ENCODE measurements around the gene F7.
"Not testable (repeated sequence)": the region's sequence is repeated elsewhere in the genome, so short reads cannot be mapped to it uniquely, and the experiment has no call there.

Gene F7

DNA sequence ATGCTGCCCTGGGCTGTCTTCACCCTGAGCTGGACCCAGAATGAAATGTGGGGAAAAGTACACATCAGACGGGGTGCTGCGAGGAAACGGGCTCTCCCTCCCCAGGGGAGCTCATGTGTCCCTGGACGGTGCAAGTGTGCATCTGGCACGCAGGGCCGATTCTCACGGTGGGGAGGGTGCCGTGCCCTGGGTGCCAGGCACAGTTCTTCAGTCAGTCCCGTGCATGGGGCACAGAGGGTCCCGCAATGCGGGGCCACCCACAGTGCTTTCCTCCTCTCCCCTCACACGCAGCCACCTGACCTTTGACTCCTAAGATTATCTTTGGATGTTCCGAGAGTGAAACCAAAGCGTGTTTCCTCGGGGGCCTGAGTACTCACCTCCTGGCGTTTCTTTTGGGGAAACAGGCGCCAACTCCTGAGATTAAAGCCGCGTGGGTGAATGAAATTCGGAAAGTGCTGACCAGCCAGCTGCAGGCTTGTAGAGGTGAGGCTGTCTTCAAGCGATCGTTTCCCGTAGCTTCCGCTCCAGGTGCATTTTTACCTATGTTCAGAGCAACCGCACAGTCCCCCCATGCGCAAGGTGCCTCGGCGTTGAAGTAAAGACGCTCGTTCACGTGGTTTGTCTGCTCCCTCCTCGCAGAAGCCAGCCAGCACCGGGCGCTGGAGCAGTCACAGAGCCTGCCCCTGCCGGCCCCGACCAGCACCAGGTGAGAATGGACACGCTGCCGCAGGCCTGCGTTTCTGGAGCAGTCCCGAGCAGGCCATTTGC is 17.5 kb upstream of the F7 start:
- no peak for DNase-seq

DNA sequence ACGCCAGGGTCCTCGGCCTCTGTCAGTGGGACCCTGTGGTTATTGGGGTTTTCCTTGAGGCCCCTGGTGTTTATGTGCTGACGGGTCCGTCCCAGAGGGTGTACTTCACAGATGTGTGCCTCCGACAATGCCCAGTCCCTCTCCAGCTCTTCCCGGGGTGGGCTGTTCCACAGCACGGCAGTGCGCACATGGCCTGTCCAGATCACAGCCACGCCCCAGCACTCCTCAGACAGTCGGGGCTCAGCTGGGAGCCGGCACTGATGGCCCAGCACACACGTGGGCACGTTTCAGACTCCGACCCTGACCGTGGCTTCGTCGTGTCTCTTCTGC is 16.9 kb upstream of the F7 start:
- no peak for DNase-seq

DNA sequence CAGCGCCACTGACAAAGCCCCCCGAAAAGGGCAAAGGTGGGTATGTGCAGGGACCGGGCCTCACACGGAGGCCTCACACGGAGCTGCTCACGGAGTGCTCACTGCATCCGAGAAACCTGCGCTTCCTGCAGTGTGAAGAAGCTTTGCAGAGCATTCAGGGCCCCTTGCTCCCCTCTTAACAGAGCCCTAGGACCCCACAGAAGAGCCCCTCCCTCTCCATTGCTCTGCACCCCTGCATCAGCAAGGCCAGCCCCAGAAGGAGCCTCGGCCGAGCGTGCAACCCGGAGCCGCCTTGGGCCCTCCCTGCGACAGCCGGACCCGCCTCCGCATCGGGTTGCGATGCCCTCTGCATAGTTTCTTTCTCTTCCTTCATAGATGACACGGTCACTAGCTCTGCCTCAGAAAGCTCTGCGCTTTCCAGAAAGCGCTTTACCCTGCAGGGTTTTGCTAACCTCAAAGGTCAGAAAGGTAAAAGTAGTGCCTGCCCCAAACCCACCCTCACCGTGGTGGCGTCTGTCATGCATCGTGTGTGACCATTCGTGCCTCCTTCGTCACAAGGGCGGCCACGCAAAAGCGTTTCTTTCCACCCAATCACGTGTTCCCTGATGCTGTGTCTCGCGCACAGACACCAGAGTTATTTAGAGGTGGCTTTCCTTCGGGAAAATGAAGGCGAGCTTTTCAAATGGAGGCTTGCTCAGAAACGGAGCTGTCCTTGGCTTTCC is 15.7 kb upstream of the F7 start:
- DNase-seq, result no peak

DNA sequence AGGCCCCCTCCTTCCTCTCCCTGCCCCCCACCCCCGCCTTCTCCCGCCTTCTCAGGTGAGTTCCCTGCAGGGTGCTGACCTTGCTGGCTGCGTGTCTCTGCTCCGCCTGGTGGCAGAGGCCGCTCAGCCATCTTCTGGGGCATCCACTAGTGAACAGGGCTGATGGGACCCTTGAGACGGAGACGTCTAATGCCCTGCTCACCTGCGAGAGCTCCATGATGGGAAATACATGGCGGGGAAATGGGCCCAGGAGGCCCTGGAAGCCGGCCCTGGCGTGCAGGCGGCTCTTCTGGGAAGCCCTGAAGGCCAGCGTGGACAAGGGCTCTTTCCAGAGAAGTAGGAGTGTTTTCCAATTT is 15.2 kb upstream of the F7 start:
- DNase-seq, result no peak

DNA sequence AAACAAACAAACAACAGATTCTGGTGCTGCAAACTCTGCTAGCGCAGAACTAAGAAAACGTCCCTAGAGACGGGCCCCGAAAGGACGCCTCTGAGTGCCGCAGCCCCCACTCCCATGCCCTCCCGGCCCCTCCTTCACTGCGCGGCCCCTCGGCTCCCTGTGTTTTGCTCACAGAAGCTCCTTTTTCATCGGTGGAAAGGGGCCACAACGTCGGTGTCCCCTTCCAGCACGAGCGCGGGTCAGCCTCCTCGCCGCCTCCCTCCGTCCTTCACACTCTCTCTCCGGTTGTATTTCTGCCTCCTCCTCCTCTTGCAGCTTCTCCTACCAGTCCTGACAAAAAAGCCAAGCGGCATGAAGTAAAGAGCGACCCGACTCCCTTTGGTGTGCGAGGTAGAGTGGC is 14.8 kb upstream of the F7 start:
- no peak for DNase-seq

DNA sequence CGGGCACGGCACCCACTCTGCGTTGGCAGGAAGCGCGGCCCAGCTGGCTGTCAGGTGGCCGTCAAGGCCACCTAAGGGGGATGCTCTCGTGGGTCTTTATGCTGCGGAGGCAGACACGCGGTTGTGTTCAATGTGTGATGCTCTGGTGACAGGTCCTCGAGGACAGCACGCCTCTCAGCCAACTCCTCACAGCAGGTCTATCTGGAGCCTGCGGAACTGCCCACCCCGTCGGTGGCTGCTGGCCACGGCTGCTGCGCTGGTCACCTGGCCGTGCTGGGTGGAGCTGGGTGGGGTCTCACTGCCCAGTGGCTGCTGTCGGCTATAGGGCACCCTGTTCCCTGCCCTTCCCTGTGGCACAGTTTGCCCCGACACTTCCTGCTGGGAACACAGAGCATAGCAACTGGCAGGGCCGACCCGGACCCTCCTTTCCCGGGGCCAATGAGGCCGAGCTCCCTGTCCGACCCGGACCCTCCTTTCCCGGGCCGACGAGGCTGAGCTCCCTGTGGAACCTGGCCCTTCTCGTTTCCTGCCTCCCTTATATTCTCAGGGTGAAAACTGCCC is 14.3 kb upstream of the F7 start:
- DNase-seq, result no peak

DNA sequence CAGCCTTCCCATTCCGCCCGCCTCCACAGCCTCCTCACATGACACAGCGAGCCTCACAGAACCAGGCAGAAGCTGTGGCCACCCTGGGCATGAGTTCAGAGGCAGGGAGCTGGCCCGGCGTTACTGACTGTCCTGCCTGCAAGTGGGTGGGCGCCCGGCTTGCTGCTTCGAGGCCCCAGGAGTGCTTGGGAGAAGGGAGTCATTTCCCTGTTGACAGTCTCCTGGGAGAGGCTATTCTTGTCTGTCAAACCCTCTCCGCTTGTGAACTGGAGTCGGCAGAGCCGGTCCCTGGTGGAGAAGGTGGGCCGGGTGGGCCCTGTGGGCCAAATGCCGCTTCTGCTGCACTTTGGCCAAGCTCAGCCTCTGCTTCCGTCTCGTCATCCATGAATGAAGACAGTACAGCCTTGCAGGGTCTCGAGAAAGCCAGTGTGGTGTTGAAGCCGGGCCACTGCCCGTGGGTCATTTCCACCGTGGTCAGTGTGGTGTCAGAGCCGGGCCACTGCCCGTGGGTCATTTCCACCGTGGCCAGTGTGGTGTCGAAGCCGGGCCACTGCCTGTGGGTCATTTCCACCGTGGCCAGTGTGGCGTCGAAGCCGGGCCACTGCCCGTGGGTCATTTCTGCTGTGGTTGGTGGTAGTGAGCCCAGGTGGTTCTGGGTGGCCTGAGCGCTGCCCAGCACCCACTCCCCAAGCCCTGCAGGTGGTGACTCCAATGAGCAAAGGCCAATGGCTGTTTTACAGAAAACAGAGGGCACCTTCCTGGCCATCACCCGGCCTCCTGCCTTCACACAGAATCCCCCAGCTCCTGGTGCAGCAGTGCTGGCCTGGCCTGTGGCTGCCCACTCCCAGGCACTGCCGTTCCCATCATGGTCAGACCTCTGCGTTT is 13.5 kb upstream of the F7 start:
- DNase-seq, result no peak

DNA sequence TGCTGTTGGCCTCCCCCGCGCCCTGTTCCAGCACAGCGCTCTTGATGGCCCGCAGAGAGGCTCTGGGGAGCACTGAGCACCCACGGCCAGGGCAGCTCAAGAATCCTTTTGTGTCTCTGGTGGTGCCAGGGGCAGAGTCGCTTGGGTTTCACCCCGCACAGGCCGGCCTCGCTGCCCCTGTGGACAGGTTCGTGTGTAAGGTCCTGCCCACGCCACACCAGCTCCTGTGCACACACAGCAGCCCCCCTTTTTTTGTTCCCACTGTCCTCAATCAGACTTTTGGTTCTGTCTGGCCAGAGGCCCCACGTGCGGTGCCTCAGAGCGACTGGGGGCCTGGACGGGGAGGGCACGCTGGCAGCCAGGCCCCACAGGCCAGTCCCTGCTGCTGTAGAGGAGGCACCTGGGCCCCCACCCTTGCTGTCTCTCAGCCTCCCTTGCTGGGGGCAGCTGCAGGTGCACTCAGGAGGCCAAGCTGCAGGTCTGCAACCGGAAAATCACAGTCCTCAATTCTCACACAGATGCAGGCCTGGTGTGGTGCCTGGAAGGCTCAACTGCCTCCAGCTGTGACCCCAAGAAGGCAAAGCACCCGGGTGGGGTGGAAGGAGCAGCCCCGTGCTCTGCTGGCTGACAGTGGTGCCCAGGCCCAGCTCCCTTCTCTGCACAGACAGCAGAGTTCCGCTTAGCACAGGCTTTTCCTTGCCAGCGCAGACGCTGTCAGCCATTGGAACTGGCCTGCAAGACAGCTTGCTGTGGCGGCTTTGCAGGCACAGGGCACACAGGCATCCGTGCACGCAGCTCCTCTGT is 12.6 kb upstream of the F7 start:
- DNase-seq, result no peak

DNA sequence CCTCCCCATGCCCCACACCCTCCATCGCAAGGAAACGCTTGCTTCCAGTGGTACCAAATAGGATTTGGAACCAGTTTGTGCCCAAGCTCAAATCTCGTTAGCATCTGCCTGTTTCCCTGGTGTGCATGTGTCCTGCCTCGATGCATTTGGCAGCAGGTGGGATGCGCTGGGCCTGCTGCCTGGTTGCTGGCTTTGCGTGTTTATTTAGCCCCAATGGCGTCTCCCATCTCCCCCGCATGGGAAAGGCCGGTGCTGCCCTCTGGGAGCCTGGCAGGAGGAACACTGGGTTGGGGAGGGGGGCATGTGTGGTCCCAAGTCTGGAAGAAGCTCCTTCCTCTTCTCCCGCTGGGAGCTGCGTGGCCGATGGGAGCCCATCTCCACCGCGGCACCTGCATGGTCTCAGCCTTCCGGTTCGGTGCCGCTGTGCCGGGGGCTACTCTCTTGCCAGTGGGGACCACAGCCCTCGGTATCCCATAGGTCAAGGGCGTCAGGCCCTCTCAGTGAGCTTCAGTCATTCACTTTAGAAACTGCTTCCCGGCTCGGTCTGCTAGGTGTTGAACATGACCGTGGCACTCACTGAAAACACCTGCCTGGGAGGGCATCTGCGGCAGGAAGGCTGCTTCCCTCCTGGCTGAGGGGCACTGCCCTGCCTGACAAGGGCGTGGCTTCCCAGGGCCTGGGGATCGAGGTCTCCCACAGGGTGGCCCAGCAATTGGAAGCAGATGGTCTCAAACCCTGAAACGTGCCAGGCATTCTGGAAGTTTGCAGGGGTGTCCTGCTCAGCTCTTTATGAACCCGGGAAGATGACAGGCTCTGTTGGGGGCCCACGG is 11.8 kb upstream of the F7 start:
- no peak for DNase-seq

DNA sequence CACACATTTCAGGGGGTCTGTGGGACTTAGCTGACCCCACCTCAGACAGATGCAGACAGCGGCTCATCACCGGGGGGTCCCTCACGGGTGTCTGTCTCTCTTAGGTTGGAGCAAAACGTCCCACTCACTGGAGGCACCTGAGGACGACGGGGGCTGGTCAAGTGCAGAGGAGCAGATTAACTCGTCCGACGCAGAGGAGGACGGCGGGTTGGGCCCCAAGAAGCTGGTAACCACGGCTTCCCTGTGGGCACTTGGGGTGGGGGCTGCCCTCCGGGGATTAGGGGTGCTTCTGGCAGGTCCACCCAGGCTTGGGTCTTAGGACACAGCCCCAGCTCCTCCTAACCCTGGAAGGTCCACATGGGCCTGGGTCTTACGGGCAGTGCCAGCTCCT is 11.2 kb upstream of the F7 start:
- no peak for DNase-seq

DNA sequence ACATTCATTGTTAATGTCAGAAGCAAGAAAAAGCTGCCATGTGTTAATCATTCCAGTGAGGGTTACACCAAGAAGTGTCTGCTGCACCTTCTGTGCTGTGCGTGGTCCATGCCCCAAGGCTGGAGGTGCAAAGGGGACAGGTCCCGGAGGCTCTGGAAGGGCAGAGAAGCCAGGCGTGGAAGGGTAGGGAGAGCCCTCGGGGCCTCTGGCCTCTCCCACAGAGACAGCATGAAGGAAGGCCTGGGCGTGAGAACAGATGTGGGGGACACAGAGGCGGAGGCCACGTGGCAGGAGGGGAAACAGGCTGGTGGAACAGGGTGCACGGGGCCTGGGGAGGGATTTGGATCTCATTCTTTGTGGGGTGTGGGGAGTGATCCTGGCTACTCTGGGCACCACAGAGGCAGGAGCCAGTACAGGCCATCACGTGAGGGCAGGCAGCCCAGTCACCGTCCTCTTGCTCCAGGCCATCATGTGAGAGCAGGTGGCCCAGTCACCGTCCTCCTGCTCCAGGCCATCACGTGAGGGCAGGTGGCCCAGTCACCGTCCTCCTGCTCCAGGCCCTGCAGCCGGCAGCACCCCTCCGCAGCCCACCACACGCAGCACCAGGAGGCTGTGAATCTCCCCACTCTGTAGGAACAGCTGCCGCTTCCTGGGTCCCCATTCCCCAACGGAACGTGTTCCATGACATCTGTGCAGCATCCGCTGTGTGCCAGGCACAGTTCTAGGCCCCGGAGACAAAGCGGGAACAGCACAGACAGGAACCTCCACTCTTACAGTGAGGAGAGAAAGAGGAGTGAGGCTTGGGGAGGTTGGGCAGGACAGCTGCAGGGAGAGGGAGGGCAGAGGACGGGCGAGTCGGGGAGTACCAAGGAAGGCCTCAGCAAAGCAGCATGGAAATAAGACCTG is 10.2 kb upstream of the F7 start:
- DNase-seq, result no peak

DNA sequence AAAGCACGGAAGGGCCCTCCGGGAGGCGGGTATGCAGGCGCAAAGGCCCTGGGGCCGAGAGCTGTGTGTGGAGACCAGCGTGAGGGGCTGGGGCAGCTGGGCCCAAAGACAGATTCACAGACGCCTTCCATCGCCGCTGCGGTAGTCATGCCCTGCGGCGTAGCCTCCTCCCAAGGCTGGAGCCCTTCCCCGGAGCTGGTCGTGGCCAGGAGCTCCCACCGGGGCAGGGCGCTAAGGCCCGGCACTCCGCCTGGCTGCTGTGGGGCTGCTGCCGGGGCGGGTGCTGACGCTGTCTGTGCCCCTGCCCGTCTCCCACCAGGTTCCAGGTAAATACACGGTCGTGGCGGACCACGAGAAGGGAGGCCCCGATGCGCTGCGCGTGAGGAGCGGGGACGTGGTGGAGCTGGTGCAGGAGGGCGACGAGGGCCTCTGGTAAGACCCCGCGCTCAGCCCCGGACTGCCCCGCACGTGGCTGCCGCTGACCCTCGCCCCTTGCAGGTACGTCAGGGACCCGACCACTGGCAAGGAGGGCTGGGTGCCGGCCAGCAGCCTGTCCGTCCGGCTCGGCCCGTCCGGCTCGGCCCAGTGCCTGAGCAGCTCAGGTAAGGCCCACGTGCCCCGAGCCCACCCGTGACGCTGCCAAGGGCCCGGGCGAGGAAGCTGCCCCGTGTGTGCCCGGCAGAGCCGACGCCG is 9.4 kb upstream of the F7 start:
- no peak for DNase-seq

DNA sequence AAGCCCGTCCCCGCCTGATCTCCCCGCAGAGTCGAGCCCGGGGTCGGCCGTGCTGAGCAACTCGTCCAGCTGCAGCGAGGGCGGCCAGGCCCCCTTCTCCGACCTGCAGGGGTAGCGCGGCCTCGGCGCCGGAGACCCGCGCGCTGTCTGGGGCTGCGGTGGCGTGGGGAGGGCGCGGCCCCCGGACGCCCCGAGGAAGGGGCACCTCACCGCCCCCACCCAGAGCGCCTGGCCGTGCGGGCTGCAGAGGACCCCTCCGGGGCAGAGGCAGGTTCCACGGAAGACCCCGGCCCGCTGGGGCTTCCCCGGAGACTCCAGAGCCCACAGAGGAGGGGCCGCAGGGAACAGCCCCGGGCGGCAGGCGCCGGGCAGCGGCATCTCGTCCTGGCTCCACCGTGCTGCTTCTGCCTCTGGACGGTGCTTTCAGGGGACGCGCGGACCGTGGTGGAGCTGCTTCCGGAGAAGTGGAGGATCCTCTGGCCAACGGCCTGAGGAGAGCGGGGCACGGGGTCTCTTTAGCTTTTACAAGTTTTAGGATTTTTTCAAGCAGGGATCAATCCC is 8.8 kb upstream of the F7 start:
- DNase-seq, result no peak

DNA sequence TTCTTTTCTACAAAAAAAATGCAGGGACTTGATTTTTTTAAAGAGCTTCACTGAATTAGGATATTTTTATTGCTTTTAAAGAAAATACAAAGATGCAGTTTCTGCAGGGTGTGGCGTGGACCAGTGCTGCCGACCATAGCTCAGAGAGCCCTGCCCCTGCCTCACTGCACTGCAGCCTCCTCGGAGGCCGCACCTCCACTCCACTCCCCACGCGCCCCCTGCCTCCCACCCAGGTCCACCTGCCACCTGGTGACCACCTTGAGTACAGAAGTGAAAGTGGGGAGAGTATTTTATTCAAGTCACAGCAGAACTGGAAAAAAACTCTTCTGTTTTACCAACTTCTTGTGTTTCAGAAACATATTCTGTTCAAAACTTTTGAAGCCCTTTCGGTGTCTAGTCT is 7.9 kb upstream of the F7 start:
- no peak for DNase-seq

DNA sequence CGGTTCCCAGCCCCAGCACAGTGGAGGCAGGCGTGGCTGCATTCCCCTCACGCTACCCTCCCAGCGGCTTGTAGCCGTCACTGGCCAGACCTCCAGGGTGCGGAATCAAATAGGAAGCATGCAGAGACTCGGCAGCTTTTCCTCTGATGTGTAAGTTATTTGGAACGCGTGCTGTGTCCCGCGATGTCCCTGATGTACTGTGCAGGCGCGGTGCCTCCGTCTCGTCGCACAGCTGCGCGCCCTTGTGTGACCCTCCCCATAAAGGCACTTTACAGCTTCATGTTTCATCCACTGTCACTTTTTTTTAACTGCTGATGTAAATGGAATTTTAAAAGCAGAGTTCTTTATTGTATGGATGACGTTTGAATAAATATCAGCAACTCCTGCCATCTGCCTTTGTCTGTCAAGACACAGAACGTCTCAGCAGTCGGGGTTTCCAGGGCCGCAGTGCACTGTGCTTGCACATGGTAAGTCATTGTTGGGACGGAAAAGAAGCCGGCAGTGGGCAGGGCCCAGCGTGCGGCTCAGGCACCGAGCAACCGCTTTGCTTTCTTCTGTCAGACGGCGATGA is 7.3 kb upstream of the F7 start:
- DNase-seq, result no peak

DNA sequence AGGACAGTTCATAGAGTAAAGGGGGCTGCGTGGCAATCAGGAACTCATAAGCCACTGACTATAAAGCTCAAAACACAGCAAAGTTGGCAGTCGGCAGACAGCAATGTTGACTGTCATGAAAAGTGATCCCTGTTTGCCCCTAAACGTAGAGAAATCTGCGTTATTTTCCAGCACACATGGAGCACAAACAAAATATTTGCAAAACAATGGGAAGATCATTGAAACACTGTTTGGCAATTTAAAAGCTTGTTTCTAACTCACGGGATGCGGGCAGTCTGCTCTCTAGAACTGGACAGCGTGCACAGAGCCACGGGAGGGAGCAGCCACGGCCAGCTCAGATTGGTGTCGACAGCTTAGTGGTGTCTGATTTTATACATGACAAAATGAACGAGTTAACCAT is 6.4 kb upstream of the F7 start:
- DNase-seq, result no peak

DNA sequence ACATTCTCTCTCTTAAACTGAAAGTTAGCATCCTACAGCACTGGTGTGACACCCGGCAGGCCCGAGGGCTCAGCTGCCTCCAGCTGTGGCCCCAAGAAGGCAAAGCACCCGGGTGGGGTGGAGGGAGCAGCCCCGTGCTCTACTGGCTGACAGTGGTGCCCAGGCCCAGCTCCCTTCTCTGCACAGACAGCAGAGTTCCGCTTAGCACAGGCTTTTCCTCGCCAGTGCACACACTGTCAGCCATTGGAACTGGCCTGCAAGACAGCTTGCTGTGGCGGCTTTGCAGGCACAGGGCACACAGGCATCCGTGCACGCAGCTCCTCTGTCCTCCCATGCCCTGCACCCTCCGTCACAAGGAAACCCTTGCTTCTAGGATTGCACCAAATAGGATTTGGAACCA is 3.3 kb upstream of the F7 start:
- DNase-seq, result not testable (repeated sequence)

DNA sequence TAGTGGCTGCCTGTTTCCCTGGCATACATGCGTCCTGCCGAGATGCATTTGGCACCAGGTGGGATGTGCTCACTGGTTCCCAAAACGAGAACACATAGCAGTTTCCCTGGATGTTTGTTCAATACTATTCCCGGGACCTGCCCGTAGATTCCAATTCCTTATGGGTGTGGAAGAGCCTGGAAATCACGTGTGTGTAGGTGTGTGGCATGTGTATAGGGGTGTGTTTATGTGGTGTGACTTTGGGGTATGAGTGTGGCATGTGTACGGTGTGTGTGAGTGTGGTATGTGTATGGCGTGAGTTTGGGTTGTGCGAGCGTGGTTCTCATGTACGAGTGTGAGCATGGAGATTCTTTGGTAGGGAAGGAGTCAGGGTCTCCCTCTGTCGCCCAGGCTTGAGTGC is 2.9 kb upstream of the F7 start:
- no peak for DNase-seq

DNA sequence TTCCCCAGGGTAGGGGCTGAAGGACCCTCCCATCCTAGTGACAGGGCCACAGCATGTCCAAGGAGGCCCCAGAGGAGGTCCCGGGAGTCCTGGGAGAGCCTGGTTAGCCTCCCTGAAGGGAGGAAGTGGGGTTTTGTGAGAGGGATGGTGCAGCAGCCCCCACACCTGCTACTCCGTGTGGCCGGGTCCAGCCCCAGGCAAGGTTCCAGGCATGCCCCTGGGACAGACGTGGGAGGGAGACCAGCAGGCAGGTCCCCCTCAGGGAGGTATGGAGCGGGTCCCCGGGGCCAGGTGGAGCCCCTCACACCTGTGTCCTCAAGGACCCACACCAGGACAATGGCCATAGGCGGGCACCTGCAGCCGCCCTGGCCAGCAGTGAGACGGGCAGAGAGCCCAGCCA is 1.9 kb upstream of the F7 start:
- no peak for DNase-seq

Data from activated T-cell treated with anti-CD3 and anti-CD28 coated beads for 4 hours (primary cell).